PC-3 (cell line): ENCODE results near the gene FOXL1. TPM values are rescaled to one million over a fixed set of nuclear protein-coding genes. Genes with fewer than 3 reads are reported as not detected.

Source experiments
- ATAC-seq: fragments of 200-7000 bp; cut with Tn5 transposase; 2 replicates; pipeline ENCODE4 v1.9.1; 2020; ENCODE audit warnings: mild to moderate bottlenecking, moderate library complexity
- BruUV-seq: library from RNA; stranded (reverse); fragments of 400-500 nt; replicated peaks from 2 replicates; lab custom pipeline; 2021; lab: Mats Ljungman, UMichigan
- CTCF ChIA-PET: fragments of 300-600 bp; sonication (Branson Sonifier 250); formaldehyde crosslinking; loops from one replicate; lab custom pipeline; 2022; ENCODE audit warnings: antibody characterized with exemption; lab: Charles Lee
- POLR2A ChIA-PET: fragments of 300-600 bp; sonication (Branson Sonifier 250); formaldehyde crosslinking; loops from one replicate; lab custom pipeline; 2022; ENCODE audit warnings: antibody characterized with exemption; ENCODE audit not compliant: unreplicated experiment; lab: Charles Lee
- DNase-seq: peaks from one replicate; pipeline ENCODE4 v3.0.0-alpha.2; 2015
- H2AFZ ChIP-seq: fragments of 300-600 bp; sonication (generic); 2 replicates; pipeline ENCODE4 v1.6.0; 2016; ENCODE audit warnings: antibody characterized with exemption, low read length
- H3F3A ChIP-seq: fragments of 300-600 bp; sonication (generic); one replicate; pipeline ENCODE4 v1.6.0; 2017; ENCODE audit warnings: antibody characterized with exemption, low read length, control low read depth, mild to moderate bottlenecking; ENCODE audit not compliant: unreplicated experiment
- H3K27ac ChIP-seq: fragments of 300-600 bp; sonication (generic); 2 replicates; pipeline ENCODE4 v1.5.1; 2016; ENCODE audit warnings: mild to moderate bottlenecking, low read length
- H3K27me3 ChIP-seq: fragments of 300-600 bp; sonication (generic); 2 replicates; pipeline ENCODE4 v1.6.1; 2016; ENCODE audit warnings: low read length, mixed read lengths
- H3K36me3 ChIP-seq: fragments of 300-600 bp; sonication (generic); 2 replicates; pipeline ENCODE4 v1.6.1; 2016; ENCODE audit warnings: low read depth, mixed run types, low read length, mixed read lengths
- H3K4me1 ChIP-seq: fragments of 300-600 bp; sonication (generic); 2 replicates; pipeline ENCODE4 v1.5.1; 2016; ENCODE audit warnings: low read length; ENCODE audit not compliant: insufficient read depth
- H3K4me2 ChIP-seq: fragments of 300-600 bp; sonication (generic); 2 replicates; pipeline ENCODE4 v1.6.0; 2016; ENCODE audit warnings: low read length
- H3K4me3 ChIP-seq: fragments of 300-600 bp; sonication (generic); 2 replicates; pipeline ENCODE4 v1.5.1; 2016; ENCODE audit warnings: mild to moderate bottlenecking, low read length, mixed read lengths
- H3K79me2 ChIP-seq: fragments of 300-600 bp; sonication (generic); 2 replicates; pipeline ENCODE4 v1.6.1; 2017; ENCODE audit warnings: low read length, mixed read lengths
- H3K9ac ChIP-seq: fragments of 300-600 bp; sonication (generic); 2 replicates; pipeline ENCODE4 v1.6.0; 2016; ENCODE audit warnings: mild to moderate bottlenecking, low read length
- H3K9me2 ChIP-seq: fragments of 300-600 bp; sonication (generic); replicated peaks from 2 replicates; pipeline ENCODE4 v1.6.1; 2016; ENCODE audit warnings: mixed run types, low read length, mixed read lengths
- H3K9me3 ChIP-seq: fragments of 300-600 bp; sonication (generic); 2 replicates; pipeline ENCODE4 v1.6.1; 2016; ENCODE audit warnings: low read length, mixed read lengths
- H4K20me1 ChIP-seq: fragments of 300-600 bp; sonication (generic); 2 replicates; pipeline ENCODE4 v1.6.1; 2016; ENCODE audit warnings: low read length, mixed read lengths
- EZH2 ChIP-seq: fragments of 300-600 bp; sonication (generic); IDR thresholded peaks from one replicate; pipeline ENCODE4 v1.6.1; 2017; ENCODE audit warnings: antibody characterized with exemption, mild to moderate bottlenecking, low read length; ENCODE audit not compliant: unreplicated experiment
- EZH2phosphoT487 ChIP-seq: fragments of 300-600 bp; sonication (generic); IDR thresholded peaks from 2 replicates; pipeline ENCODE4 v1.6.1; 2018; ENCODE audit warnings: mild to moderate bottlenecking, antibody characterized with exemption, low read length, borderline replicate concordance
- intact Hi-C: fragments of 100-400 bp; cut with micrococcal nuclease; formaldehyde crosslinking; loops from 2 replicates; pipeline ENCODE4 v1.9.0; 2023
- total RNA-seq: library from RNA; depleted of rRNA; stranded (reverse); fragments of >200 nt; gene quantifications from 2 replicates; pipeline ENCODE4 v1.2.3, GENCODE V29; 2014
- TF ChIP-seq, protein P1 (sequence below): fragments of 300-600 bp; sonication (generic); conservative IDR thresholded peaks from 2 replicates; pipeline ENCODE4 v1.5.1; 2017; ENCODE audit warnings: antibody characterized with exemption, low read depth, mild to moderate bottlenecking, low read length

The FOXL1 gene
- total RNA-seq, 1 experiment from 2014 or later: 8.1 TPM

DNA sequence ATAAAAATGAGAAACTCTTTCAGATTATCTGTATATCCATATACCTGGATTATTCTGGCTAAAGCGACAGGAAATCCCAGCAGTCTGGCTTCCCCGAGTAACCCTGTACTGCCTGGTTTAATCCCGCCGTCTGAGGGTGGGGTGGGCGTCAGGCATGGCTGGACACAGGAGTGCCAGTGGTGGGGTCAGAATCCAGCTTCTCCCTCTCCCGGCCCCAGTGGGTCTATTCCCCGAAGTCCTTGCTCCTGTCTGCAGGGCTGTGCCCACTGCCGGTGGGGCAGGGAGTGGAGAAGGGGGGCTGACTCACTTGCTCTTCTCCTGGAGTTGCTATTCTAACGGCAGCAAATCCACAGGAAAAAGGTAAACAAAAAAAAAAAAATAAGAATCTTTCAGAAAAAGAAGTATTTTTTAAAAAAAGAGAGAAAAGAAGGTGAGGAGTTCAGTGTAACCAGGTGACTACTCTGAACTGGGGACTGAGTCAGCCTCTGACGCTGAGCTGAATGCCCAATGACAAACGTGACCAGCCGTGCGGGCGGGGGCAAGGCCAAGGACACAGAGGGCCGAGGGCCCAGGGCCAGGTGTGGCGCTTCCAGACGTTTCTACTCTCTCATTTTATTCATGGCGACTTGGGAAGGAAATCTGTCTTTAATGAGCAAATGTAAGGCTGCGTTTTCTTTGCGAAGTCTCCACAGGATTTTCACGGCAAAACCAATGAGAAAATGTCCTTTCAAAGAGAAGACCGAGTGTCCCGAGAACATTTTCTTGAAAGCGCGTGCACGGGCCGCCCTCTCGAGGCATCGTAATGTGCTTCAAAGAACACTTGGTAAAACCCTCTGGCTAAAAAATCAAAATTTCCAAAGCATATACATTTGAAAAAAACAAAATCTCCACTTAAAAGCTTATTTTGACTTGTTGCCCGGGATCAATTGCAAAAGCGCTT, 47.8 kb upstream of the FOXL1 start:
- POLR2A ChIA-PET: no interaction called here
- Histone ChIP-seq H2AFZ (no peak overlapping the region), H3K9ac (no peak overlapping the region), H3K9me2 (no peaks in the 10 kb centered on the region), H4K20me1 (no peaks in the 10 kb centered on the region), H3K9me3 (no peaks in the 10 kb centered on the region), H3K4me2 (no peak overlapping the region), H3K27me3 (no peaks in the 10 kb centered on the region), H3K36me3 (no peaks in the 10 kb centered on the region), H3K27ac (no peak overlapping the region), H3K4me3 (no peak overlapping the region), H3K79me2 (no peaks in the 10 kb centered on the region), H3F3A (no peaks in the 10 kb centered on the region), H3K4me1 (no peaks in the 10 kb centered on the region)
- DNase-seq (no peak), ATAC-seq (no peak)
- no TSS peak for BruUV-seq
- intact Hi-C loops: no loop called here
- no peak for TF ChIP-seq EZH2
- TF ChIP-seq, protein P1, sequence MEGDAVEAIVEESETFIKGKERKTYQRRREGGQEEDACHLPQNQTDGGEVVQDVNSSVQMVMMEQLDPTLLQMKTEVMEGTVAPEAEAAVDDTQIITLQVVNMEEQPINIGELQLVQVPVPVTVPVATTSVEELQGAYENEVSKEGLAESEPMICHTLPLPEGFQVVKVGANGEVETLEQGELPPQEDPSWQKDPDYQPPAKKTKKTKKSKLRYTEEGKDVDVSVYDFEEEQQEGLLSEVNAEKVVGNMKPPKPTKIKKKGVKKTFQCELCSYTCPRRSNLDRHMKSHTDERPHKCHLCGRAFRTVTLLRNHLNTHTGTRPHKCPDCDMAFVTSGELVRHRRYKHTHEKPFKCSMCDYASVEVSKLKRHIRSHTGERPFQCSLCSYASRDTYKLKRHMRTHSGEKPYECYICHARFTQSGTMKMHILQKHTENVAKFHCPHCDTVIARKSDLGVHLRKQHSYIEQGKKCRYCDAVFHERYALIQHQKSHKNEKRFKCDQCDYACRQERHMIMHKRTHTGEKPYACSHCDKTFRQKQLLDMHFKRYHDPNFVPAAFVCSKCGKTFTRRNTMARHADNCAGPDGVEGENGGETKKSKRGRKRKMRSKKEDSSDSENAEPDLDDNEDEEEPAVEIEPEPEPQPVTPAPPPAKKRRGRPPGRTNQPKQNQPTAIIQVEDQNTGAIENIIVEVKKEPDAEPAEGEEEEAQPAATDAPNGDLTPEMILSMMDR: no peak
- TF ChIP-seq EZH2phosphoT487: no peak
- CTCF ChIA-PET: no interaction called here

DNA sequence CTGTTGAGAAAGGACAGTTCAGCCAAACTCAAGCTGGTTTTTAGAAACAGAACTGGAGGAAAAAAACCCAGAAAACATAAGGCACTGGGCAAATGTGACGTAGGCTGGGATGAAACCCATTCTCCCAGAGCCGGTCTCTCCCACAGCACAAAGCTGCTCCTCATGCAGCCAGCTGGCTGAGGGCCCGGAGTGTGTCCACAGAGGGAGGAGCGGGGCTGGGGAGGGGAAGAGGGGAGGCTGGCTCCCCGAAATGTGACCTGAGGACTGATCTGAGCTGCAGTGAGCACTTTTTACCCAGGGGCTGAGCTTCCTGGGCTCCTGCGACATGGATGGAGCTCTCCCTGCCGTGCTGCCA, 47.2 kb upstream of the FOXL1 start:
- ChIA-PET CTCF (no interaction called here), POLR2A (no interaction called here)
- TF ChIP-seq, protein P1: no peak
- TF ChIP-seq EZH2 (no peak), EZH2phosphoT487 (no peak)
- Histone ChIP-seq H3K4me2 (no peak overlapping the region), H3K79me2 (no peaks in the 10 kb centered on the region), H3K27ac (no peak overlapping the region), H3K27me3 (no peaks in the 10 kb centered on the region), H4K20me1 (no peaks in the 10 kb centered on the region), H2AFZ (no peak overlapping the region), H3K4me3 (no peak overlapping the region), H3K9me3 (no peaks in the 10 kb centered on the region), H3K9ac (no peak overlapping the region), H3K36me3 (no peaks in the 10 kb centered on the region), H3F3A (no peaks in the 10 kb centered on the region), H3K9me2 (no peaks in the 10 kb centered on the region), H3K4me1 (no peaks in the 10 kb centered on the region)
- no TSS peak for BruUV-seq
- intact Hi-C loops: no loop called here
- no peak for DNase-seq
- ATAC-seq: no peak
